ENCODE results near the gene WDR91.

WDR91 gene

GRCh38 chr7:135184254-135184841 lies 27.0 kb downstream of the WDR91 start:
- no peak overlapping the region for H3K4me3 ChIP-seq (ENCODE audit: low read depth, low read length)
- TF ChIP-seq, protein P1, sequence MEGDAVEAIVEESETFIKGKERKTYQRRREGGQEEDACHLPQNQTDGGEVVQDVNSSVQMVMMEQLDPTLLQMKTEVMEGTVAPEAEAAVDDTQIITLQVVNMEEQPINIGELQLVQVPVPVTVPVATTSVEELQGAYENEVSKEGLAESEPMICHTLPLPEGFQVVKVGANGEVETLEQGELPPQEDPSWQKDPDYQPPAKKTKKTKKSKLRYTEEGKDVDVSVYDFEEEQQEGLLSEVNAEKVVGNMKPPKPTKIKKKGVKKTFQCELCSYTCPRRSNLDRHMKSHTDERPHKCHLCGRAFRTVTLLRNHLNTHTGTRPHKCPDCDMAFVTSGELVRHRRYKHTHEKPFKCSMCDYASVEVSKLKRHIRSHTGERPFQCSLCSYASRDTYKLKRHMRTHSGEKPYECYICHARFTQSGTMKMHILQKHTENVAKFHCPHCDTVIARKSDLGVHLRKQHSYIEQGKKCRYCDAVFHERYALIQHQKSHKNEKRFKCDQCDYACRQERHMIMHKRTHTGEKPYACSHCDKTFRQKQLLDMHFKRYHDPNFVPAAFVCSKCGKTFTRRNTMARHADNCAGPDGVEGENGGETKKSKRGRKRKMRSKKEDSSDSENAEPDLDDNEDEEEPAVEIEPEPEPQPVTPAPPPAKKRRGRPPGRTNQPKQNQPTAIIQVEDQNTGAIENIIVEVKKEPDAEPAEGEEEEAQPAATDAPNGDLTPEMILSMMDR (IDR thresholded peaks at IDR 0.05; ENCODE audit: low read depth, low read length, missing control alignments): no peak
- DNase-seq (ENCODE audit: low read depth): no peak
- in situ Hi-C loops (cut with HindIII; ENCODE audit: low sequenced_read_pairs): no loop called here

DNA sequence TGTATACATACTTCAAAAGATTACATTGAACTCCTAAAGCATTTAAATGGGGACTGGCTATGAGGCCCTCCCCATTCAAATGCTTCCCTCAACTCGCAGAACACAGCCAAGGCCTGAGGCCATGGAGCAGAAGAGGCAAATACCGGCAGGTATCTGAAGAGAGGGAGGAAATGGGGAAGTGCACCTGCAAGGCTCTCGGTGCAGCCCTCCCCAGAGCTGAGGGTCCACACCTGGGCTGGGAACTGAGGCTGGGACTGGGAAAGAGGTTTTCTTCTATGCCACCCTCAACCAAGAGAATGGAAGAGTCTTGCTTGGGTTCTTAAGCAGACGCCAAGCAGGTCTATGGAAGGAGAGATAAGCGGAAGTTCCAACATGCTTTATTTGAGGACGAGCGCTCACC lies 27.8 kb downstream of the WDR91 start:
- no peak for DNase-seq (ENCODE audit: low read depth)
- TF ChIP-seq, protein P1 (IDR thresholded peaks at IDR 0.05; ENCODE audit: low read depth, low read length, missing control alignments): no peak

DNA sequence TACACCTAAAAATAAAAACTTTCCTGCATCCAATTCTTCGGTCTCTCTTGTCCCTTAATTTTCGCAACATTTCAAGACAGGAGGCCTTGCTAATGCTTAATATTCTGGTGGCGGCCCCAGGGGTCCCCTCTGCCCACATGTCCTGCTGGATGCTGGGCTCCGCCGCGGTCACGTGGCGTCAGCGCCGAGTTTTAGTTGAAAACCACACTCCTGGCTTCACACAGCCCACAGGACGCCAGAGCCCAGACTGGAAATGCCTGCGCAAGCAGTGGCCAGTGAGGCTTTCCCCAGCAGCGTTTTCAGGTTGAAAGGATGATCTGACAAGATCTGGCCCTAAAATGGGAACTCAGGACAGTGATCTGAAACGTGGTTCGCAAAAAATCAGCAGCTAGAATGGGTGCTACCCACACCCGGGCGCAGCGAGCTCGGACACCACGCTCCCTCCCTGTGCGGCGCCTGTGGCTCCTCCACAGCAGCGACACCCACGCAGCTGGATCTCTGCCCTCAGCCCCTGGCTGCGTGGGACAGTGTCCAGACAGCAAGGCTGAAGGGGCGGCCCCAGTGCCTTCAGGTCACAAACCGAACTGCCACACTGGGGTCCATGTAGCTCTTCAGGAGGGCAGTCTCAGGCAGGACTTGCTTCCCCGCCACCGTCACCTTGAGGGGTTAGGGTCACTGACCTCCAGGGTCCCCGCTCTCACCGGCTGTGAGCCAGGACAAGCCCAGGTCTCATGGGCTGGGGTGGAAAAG lies 29.2 kb downstream of the WDR91 start:
- no peak for DNase-seq (ENCODE audit: low read depth)
- TF ChIP-seq, protein P1 (IDR thresholded peaks at IDR 0.05; ENCODE audit: low read depth, low read length, missing control alignments): no peak

More for the DNA sequence above, 27.8 kb downstream of the WDR91 start:
- H3K4me3 ChIP-seq (ENCODE audit: low read depth, low read length): no peak overlapping the region
- in situ Hi-C loops (cut with HindIII; ENCODE audit: low sequenced_read_pairs): no loop called here

DNA sequence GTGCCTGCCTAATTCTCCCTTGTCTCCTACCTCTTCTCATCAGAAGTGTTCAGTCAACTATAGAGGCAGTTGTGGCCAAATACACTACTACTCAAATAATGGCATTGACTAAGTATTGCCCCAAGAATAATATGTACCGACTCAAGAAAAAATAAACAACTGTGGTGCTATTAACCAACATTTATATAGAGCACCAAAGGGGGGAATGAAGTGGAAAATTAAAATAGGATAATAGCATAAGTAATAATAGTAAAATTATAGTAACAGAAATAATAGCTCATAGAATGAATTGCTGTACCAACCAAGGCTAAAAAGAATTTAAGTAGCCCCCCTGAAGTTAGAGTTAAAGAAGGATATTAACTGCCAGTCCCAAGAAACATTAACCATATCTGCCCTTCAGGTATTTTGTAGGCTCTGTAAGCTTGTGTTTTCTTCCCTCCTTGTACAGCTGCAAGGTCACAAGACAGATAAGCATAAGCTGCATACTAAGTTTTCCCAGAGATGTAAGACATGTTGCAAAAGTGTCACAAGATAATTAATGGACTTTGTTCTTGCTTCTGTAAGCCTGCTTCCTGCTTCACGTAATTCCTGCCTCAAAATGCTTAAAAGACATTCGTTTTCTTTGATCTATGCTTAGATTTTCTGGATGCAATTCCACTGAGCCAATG lies 29.9 kb downstream of the WDR91 start:
- TF ChIP-seq, protein P1 (IDR thresholded peaks at IDR 0.05; ENCODE audit: low read depth, low read length, missing control alignments): no peak
- no peak overlapping the region for H3K4me3 ChIP-seq (ENCODE audit: low read depth, low read length)
- DNase-seq (ENCODE audit: low read depth): no peak

More for the DNA sequence above, 29.2 kb downstream of the WDR91 start:
- no peak overlapping the region for H3K4me3 ChIP-seq (ENCODE audit: low read depth, low read length)
- in situ Hi-C loops (cut with HindIII; ENCODE audit: low sequenced_read_pairs): no loop called here

GRCh38 chr7:135180122-135180521 lies 31.2 kb downstream of the WDR91 start:
- DNase-seq (ENCODE audit: low read depth): no peak
- no peak overlapping the region for H3K4me3 ChIP-seq (ENCODE audit: low read depth, low read length)
- TF ChIP-seq, protein P1 (IDR thresholded peaks at IDR 0.05; ENCODE audit: low read depth, low read length, missing control alignments): no peak
- in situ Hi-C loops (cut with HindIII; ENCODE audit: low sequenced_read_pairs): no loop called here

More for the DNA sequence above, 29.9 kb downstream of the WDR91 start:
- in situ Hi-C loops (cut with HindIII; ENCODE audit: low sequenced_read_pairs): no loop called here

GRCh38 chr7:135179321-135179925 lies 31.9 kb downstream of the WDR91 start:
- TF ChIP-seq, protein P1 (IDR thresholded peaks at IDR 0.05; ENCODE audit: low read depth, low read length, missing control alignments): no peak
- in situ Hi-C loops (cut with HindIII; ENCODE audit: low sequenced_read_pairs): no loop called here
- H3K4me3 ChIP-seq (ENCODE audit: low read depth, low read length): no peak overlapping the region
- no peak for DNase-seq (ENCODE audit: low read depth)

All from astrocyte of the cerebellum (primary cell).